K562 (cell line): ENCODE measurements around the gene PSMD8. TPM values are rescaled to one million over a fixed set of nuclear protein-coding genes. Genes with fewer than 3 reads are reported as not detected.

Experiments
- CAMTA2 ChIP-seq: fragments of 250-450 bp; sonication (Bioruptor Pico); conservative IDR thresholded peaks from 2 replicates; pipeline ENCODE4 v1.5.1; 2022
- COPS2 ChIP-seq: fragments of 450-650 bp; conservative IDR thresholded peaks from 2 replicates; pipeline ENCODE4 v1.6.1; 2016; ENCODE audit warnings: mild to moderate bottlenecking, moderate library complexity
- ELF1 ChIP-seq: fragments of 200-800 bp; sonication (Bioruptor generic); IDR thresholded peaks from 2 replicates; pipeline ENCODE4 v1.6.1; 2016; ENCODE audit warnings: missing genetic modification characterization, missing compliant biosample characterization
- GTF2A2 ChIP-seq: IDR thresholded peaks from 2 replicates; pipeline ENCODE4 v1.6.1; 2016; ENCODE audit warnings: mild to moderate bottlenecking, missing genetic modification characterization, missing compliant biosample characterization
- GTF2E2 ChIP-seq: fragments of 200-800 bp; sonication (Bioruptor generic); IDR thresholded peaks from 2 replicates; pipeline ENCODE4 v1.6.1; 2016; ENCODE audit warnings: missing genetic modification characterization, missing compliant biosample characterization
- HMGN3 ChIP-seq: IDR thresholded peaks from 2 replicates; pipeline ENCODE4 v1.6.1; 2011; ENCODE audit warnings: borderline replicate concordance, low read depth, mild to moderate bottlenecking, mixed read lengths, low read length; ENCODE audit not compliant: insufficient read length; ENCODE audit errors: extremely low read depth
- KLF1 ChIP-seq: fragments of 450-650 bp; IDR thresholded peaks from 2 replicates; pipeline ENCODE4 v1.6.1; 2016; ENCODE audit warnings: missing genetic modification characterization, missing compliant biosample characterization
- MEIS2 ChIP-seq: fragments of 450-650 bp; IDR thresholded peaks from 2 replicates; pipeline ENCODE4 v1.6.1; 2014; ENCODE audit warnings: mild to moderate bottlenecking; ENCODE audit not compliant: partially characterized antibody
- MLX ChIP-seq, 2 experiments: fragments of 450-650 bp in 1 of 2; sonication (generic) in 1 of 2; formaldehyde crosslinking; conservative IDR thresholded peaks; 2 replicates each; pipeline versions ENCODE4 v1.4.0 to v1.8.1; 2020 to 2022; ENCODE audit warnings: mild to moderate bottlenecking in 1 of 2, missing genetic modification reagents in 1 of 2
- NFXL1 ChIP-seq: fragments of 450-650 bp; formaldehyde crosslinking; IDR thresholded peaks from 2 replicates; pipeline ENCODE4 v1.4.0; 2021; ENCODE audit warnings: mild to moderate bottlenecking
- NR0B1 ChIP-seq: fragments of 450-650 bp; IDR thresholded peaks from one replicate; pipeline ENCODE4 v1.6.1; 2018; ENCODE audit warnings: mild to moderate bottlenecking, moderate library complexity; ENCODE audit not compliant: partially characterized antibody
- NR2C2 ChIP-seq, 2 experiments: fragments of 200-800 bp in 1 of 2; sonication (Bioruptor generic) in 1 of 2; sonication (generic) in 1 of 2; formaldehyde crosslinking in 1 of 2; IDR thresholded peaks; 2 replicates each; pipeline versions ENCODE4 v1.6.1 to v1.8.0; 2016 to 2022; ENCODE audit warnings: mild to moderate bottlenecking in 1 of 2, missing compliant biosample characterization in 1 of 2, missing genetic modification characterization in 1 of 2, missing genetic modification reagents in 1 of 2
- SIX5 ChIP-seq, 2 experiments: IDR thresholded peaks; 2 replicates each; pipeline ENCODE4 v1.6.1; 2011; ENCODE audit warnings: low read length in 2 of 2, borderline replicate concordance in 1 of 2, low read depth in 1 of 2, mild to moderate bottlenecking in 1 of 2, moderate library complexity in 1 of 2; ENCODE audit not compliant: insufficient read depth in 1 of 2
- SMARCE1 ChIP-seq: fragments of 450-650 bp; IDR thresholded peaks from 2 replicates; pipeline ENCODE4 v1.7.1; 2016; ENCODE audit warnings: mild to moderate bottlenecking
- SRSF1 ChIP-seq: fragments of 200-400 bp; formaldehyde crosslinking; IDR thresholded peaks from 2 replicates; pipeline ENCODE4 v1.6.1; 2017; ENCODE audit warnings: mild to moderate bottlenecking, low read depth, low read length, moderate library complexity
- TBP ChIP-seq: optimal IDR thresholded peaks from 2 replicates; pipeline ENCODE3; 2011; ENCODE audit warnings: low read depth, low read length, improper control_type of control experiment
- UBTF ChIP-seq, 2 experiments: IDR thresholded peaks; 2 replicates each; pipeline ENCODE4 v1.6.1; 2012; ENCODE audit warnings: improper control_type of control experiment in 2 of 2, low read depth in 2 of 2, low read length in 2 of 2, borderline replicate concordance in 1 of 2
- ZC3H11A ChIP-seq: IDR thresholded peaks from 2 replicates; pipeline ENCODE4 v1.6.1; 2012; ENCODE audit warnings: low read depth, low read length, improper control_type of control experiment
- ZKSCAN8 ChIP-seq: fragments of 200-800 bp; sonication (Bioruptor generic); IDR thresholded peaks from 2 replicates; pipeline ENCODE4 v1.6.1; 2016; ENCODE audit warnings: missing genetic modification characterization, missing compliant biosample characterization
- ZNF639 ChIP-seq, 2 experiments: fragments of 200-800 bp in 1 of 2; sonication (Bioruptor generic) in 1 of 2; sonication (generic) in 1 of 2; formaldehyde crosslinking in 1 of 2; IDR thresholded peaks in 1 of 2; conservative IDR thresholded peaks in 1 of 2; 2 replicates each; pipeline versions ENCODE4 v1.5.0 to v1.6.1; 2016 to 2020; ENCODE audit warnings: missing compliant biosample characterization in 1 of 2, missing genetic modification characterization in 1 of 2, missing genetic modification reagents in 1 of 2
- polyA plus RNA-seq, 8 experiments: library from polyadenylated mRNA; depleted of rRNA in 4 of 8; stranded (reverse) in 5 of 8; unstranded in 3 of 8; fragments of >200 nt; fragmentation: Nextera tagmentation in 2 of 8; fragmentation: Illumina TruSeq in 1 of 8; extraction: Ambion mirVana in 2 of 8; extraction: Trizol in 1 of 8; gene quantifications; 2 replicates each; pipeline versions ENCODE4 v1.2.1 to v1.2.3, GENCODE V29; 2011 to 2014; ENCODE audit warnings: inconsistent platforms in 1 of 8, missing spikeins in 1 of 8
- total RNA-seq, 7 experiments: library from RNA; depleted of rRNA in 6 of 7; stranded (reverse); fragments of >200 nt in 6 of 7; fragmentation: Illumina TruSeq in 2 of 7; extraction: Trizol in 2 of 7; gene quantifications; 2 replicates each; pipeline versions ENCODE4 v1.2.1 to v1.2.3, GENCODE V29; 2011 to 2021; ENCODE audit warnings: low replicate concordance in 1 of 7

PSMD8 gene
- total and polyA plus RNA-seq, 9 of the 15 experiments (the other 6 are each of a cell fraction or from before 2014, with no cell fraction given): 130 to 583 (median 315) TPM

- TF ChIP-seq MLX (CRISPR knock-in tag; conservative IDR thresholded peaks at IDR 0.05) (no peak), NFXL1 (CRISPR knock-in tag) (no peak), ZNF639 (CRISPR knock-in tag; conservative IDR thresholded peaks at IDR 0.05 in 1 of 2, IDR thresholded peaks at IDR 0.05 in 1 of 2) (peak; percentile 30 to 92; a peak in 2 of 4 replicates), ZC3H11A (no peak), SIX5 (IDR thresholded peaks at IDR 0.05; ENCODE audit: borderline replicate concordance in 1 of 2, insufficient read depth in 1 of 2, low read depth in 1 of 2, low read length in 2 of 2) (peak; percentile 59 to 60; a peak in 3 of 4 replicates), GTF2A2 (no peak), MEIS2 (peak; percentile 96), COPS2 (no peak), UBTF (IDR thresholded peaks at IDR 0.05; ENCODE audit: borderline replicate concordance in 1 of 2, low read depth in 2 of 2, low read length in 2 of 2) (peak; percentile 51 to 82; a peak in 1 of 4 replicates), NR0B1 (no peak), CAMTA2 (CRISPR knock-in tag) (no peak), SMARCE1 (no peak), ZKSCAN8 (CRISPR knock-in tag) (no peak), HMGN3 (peak; percentile 92), KLF1 (tag) (no peak), GTF2E2 (tag) (peak; percentile 90; the same call in 1 of the 2 replicates), SRSF1 (peak; percentile 78; the same call in 1 of the 2 replicates), TBP (peak; percentile 95), NR2C2 (CRISPR knock-in tag; IDR thresholded peaks at IDR 0.05) (no peak), NR2C2 (tag; IDR thresholded peaks at IDR 0.05) (peak; percentile 89), ELF1 (peak; percentile 93)
Measured at GRCh38 chr19:38374332-38375097, at the start of gene PSMD8 (continued).
